HG03060 (cell line): ENCODE measurements around the gene PCDH20.

Experiments used
- ATAC-seq: cut with Tn5 transposase; IDR thresholded peaks from one replicate; pipeline ENCODE4 v1.9.1; 2021; ENCODE audit warnings: low read depth, moderate number of reproducible peaks; ENCODE audit not compliant: unreplicated experiment

PCDH20 gene

DNA sequence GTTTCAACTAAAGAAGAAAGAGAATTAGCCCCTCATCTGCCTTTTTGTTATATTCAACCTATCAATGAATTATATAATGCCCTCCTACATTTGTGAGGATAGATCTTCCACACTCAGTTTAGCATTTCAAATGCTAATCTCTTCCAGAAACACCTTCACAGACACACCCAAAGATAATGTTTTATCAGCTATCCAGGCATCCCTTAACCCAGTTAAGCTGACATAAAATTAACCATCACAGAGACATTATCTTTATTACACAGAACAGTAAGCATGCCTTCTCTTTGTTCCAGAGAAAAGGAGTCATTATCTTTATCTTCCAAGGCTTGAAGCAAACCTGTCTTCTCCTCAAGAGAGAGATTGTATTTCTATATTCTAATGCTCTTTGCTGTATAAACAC, 53.1 kb downstream of the PCDH20 start:
- ATAC-seq: no peak
